GM12878 (cell line): ENCODE results near the gene ATP6V0C. TPM values are rescaled to one million over a fixed set of nuclear protein-coding genes. Genes with fewer than 3 reads are reported as not detected.
A peak's percentile ranks its signal among the peaks of the same experiment; 100 is the strongest.

Source experiments
- EZH2 ChIP-seq: IDR thresholded peaks from 2 replicates; pipeline ENCODE4 v1.6.1; 2012; ENCODE audit warnings: low read depth, mild to moderate bottlenecking, control low read depth, inconsistent platforms, low read length, borderline replicate concordance; ENCODE audit not compliant: control insufficient read depth
- HCFC1 ChIP-seq: fragments of 150-350 bp; IDR thresholded peaks from 2 replicates; pipeline ENCODE4 v1.6.1; 2014; ENCODE audit warnings: low read length
- NBN ChIP-seq: fragments of 450-650 bp; IDR thresholded peaks from 2 replicates; pipeline ENCODE4 v1.6.1; 2016
- NR2C1 ChIP-seq: fragments of 450-650 bp; IDR thresholded peaks from 2 replicates; pipeline ENCODE4 v1.6.1; 2017; ENCODE audit warnings: antibody characterized with exemption, mild to moderate bottlenecking, moderate library complexity
- POLR2A ChIP-seq: IDR thresholded peaks from 2 replicates; pipeline ENCODE4 v1.6.1; 2011; ENCODE audit warnings: low read depth, mild to moderate bottlenecking, low read length
- POLR2AphosphoS5 ChIP-seq: IDR thresholded peaks from 2 replicates; pipeline ENCODE4 v1.6.1; 2011; ENCODE audit warnings: mild to moderate bottlenecking, low read length, inconsistent platforms
- SREBF2 ChIP-seq: IDR thresholded peaks from 2 replicates; pipeline ENCODE4 v1.6.1; 2012; ENCODE audit warnings: mild to moderate bottlenecking, low read length
- ZNF274 ChIP-seq: IDR thresholded peaks from one replicate; pipeline ENCODE4 v1.8.0; 2011; ENCODE audit not compliant: insufficient read length, insufficient read depth
- ZNF622 ChIP-seq: fragments of 450-650 bp; IDR thresholded peaks from 2 replicates; pipeline ENCODE4 v1.6.1; 2017; ENCODE audit warnings: mild to moderate bottlenecking, inconsistent platforms
- polyA plus RNA-seq, 11 experiments: library from polyadenylated mRNA; depleted of rRNA in 4 of 11; unstranded in 6 of 11; stranded (reverse) in 5 of 11; fragments of >200 nt; fragmentation: Nextera tagmentation in 4 of 11; fragmentation: Illumina TruSeq in 1 of 11; extraction: Ambion mirVana in 4 of 11; extraction: Trizol in 1 of 11; gene quantifications; 1 replicate in 1 of 11; 2 replicates in 10 of 11; pipeline versions ENCODE4 v1.2.1 to v1.2.3, GENCODE V29; 2011 to 2016; ENCODE audit warnings: inconsistent platforms in 2 of 11, missing spikeins in 2 of 11, low read depth in 1 of 11
- total RNA-seq, 4 experiments: library from RNA; depleted of rRNA in 3 of 4; stranded (reverse); fragments of >200 nt in 3 of 4; fragmentation: Illumina TruSeq in 1 of 4; extraction: Trizol in 1 of 4; gene quantifications; 2 replicates each; pipeline versions ENCODE4 v1.2.1 to v1.2.3, GENCODE V29; 2013 to 2021
- TF ChIP-seq, protein P1 (sequence below): fragments of 450-650 bp; IDR thresholded peaks from 2 replicates; pipeline ENCODE4 v1.6.1; 2017; ENCODE audit warnings: mild to moderate bottlenecking, moderate library complexity
- TF ChIP-seq, protein P2 (sequence below): IDR thresholded peaks from 2 replicates; pipeline ENCODE4 v1.6.1; 2012; ENCODE audit warnings: improper control_type of control experiment, low read depth, low read length; ENCODE audit not compliant: insufficient replicate concordance
- TF ChIP-seq, protein P3 (sequence below): fragments of 450-650 bp; formaldehyde crosslinking; IDR thresholded peaks from 2 replicates; pipeline ENCODE4 v1.4.0; 2020; ENCODE audit warnings: mild to moderate bottlenecking, moderate library complexity
- TF ChIP-seq, protein P4 (sequence below): fragments of 450-650 bp; conservative IDR thresholded peaks from 2 replicates; pipeline ENCODE4 v1.6.1; 2017; ENCODE audit warnings: mild to moderate bottlenecking, moderate library complexity

Gene ATP6V0C
- total and polyA plus RNA-seq, 10 of the 15 experiments (the other 5 are each of a cell fraction or from before 2014, with no cell fraction given), result 2.4 to 135 (median 18.4) TPM

DNA sequence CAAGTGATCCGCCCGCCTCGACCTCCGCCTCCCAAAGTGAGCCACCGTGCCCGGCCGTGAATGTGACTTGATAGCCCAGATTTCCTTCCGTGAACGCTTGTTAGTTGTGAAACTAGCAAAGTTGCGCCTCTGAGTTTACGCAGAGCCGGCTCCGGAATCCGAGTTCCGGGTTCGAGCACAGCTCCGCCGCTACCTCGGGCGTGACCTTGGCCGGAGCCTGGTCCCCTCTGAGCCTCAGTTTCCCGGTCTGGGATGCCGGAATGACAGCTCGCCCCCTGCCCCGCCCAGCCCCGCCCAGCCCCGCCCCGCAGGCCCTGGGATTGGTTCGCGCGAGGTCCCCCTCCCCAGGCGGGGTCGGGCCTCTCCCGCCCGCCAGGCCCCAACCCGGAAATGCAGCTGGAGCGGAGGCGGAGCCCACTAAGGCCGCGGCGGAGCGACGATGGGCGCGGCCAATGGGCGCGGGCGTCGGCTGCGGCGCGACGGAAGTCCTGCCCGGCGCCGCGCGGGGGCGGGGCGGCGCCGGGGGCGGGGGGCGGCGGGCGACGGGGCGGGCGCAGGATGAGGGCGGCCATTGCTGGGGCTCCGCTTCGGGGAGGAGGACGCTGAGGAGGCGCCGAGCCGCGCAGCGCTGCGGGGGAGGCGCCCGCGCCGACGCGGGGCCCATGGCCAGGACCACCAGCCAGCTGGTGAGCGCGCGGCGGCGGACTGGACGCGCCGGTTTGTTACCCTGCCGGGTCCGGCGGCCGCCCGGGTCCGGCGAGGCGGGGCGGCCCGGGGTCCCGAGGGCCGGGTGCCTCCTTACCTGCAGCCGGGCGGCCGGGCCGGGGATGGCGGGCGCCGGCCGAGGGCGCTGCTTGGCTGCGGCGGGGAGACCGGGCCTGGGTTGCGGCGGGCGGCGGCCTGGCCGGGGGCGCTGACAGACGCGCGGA, 24.0 kb downstream of the ATP6V0C start, which contains the start of gene PDPK1 (continued):
- TF ChIP-seq, protein P1, sequence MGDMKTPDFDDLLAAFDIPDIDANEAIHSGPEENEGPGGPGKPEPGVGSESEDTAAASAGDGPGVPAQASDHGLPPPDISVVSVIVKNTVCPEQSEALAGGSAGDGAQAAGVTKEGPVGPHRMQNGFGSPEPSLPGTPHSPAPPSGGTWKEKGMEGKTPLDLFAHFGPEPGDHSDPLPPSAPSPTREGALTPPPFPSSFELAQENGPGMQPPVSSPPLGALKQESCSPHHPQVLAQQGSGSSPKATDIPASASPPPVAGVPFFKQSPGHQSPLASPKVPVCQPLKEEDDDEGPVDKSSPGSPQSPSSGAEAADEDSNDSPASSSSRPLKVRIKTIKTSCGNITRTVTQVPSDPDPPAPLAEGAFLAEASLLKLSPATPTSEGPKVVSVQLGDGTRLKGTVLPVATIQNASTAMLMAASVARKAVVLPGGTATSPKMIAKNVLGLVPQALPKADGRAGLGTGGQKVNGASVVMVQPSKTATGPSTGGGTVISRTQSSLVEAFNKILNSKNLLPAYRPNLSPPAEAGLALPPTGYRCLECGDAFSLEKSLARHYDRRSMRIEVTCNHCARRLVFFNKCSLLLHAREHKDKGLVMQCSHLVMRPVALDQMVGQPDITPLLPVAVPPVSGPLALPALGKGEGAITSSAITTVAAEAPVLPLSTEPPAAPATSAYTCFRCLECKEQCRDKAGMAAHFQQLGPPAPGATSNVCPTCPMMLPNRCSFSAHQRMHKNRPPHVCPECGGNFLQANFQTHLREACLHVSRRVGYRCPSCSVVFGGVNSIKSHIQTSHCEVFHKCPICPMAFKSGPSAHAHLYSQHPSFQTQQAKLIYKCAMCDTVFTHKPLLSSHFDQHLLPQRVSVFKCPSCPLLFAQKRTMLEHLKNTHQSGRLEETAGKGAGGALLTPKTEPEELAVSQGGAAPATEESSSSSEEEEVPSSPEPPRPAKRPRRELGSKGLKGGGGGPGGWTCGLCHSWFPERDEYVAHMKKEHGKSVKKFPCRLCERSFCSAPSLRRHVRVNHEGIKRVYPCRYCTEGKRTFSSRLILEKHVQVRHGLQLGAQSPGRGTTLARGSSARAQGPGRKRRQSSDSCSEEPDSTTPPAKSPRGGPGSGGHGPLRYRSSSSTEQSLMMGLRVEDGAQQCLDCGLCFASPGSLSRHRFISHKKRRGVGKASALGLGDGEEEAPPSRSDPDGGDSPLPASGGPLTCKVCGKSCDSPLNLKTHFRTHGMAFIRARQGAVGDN, result peak; percentile 30; the same call in 1 of the 2 replicates
- TF ChIP-seq NBN (peak; percentile 24; the same call in 1 of the 2 replicates), POLR2A (peak; percentile 80), NR2C1 (peak; percentile 57; the same call in 1 of the 2 replicates), ZNF274 (no peak), POLR2AphosphoS5 (peak; percentile 51; the same call in 1 of the 2 replicates), EZH2 (no peak), ZNF622 (no peak), HCFC1 (peak; percentile 37; the same call in 1 of the 2 replicates), SREBF2 (peak; percentile 58)
- TF ChIP-seq, protein P2, sequence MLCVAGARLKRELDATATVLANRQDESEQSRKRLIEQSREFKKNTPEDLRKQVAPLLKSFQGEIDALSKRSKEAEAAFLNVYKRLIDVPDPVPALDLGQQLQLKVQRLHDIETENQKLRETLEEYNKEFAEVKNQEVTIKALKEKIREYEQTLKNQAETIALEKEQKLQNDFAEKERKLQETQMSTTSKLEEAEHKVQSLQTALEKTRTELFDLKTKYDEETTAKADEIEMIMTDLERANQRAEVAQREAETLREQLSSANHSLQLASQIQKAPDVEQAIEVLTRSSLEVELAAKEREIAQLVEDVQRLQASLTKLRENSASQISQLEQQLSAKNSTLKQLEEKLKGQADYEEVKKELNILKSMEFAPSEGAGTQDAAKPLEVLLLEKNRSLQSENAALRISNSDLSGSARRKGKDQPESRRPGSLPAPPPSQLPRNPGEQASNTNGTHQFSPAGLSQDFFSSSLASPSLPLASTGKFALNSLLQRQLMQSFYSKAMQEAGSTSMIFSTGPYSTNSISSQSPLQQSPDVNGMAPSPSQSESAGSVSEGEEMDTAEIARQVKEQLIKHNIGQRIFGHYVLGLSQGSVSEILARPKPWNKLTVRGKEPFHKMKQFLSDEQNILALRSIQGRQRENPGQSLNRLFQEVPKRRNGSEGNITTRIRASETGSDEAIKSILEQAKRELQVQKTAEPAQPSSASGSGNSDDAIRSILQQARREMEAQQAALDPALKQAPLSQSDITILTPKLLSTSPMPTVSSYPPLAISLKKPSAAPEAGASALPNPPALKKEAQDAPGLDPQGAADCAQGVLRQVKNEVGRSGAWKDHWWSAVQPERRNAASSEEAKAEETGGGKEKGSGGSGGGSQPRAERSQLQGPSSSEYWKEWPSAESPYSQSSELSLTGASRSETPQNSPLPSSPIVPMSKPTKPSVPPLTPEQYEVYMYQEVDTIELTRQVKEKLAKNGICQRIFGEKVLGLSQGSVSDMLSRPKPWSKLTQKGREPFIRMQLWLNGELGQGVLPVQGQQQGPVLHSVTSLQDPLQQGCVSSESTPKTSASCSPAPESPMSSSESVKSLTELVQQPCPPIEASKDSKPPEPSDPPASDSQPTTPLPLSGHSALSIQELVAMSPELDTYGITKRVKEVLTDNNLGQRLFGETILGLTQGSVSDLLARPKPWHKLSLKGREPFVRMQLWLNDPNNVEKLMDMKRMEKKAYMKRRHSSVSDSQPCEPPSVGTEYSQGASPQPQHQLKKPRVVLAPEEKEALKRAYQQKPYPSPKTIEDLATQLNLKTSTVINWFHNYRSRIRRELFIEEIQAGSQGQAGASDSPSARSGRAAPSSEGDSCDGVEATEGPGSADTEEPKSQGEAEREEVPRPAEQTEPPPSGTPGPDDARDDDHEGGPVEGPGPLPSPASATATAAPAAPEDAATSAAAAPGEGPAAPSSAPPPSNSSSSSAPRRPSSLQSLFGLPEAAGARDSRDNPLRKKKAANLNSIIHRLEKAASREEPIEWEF, result no peak
- TF ChIP-seq, protein P3, sequence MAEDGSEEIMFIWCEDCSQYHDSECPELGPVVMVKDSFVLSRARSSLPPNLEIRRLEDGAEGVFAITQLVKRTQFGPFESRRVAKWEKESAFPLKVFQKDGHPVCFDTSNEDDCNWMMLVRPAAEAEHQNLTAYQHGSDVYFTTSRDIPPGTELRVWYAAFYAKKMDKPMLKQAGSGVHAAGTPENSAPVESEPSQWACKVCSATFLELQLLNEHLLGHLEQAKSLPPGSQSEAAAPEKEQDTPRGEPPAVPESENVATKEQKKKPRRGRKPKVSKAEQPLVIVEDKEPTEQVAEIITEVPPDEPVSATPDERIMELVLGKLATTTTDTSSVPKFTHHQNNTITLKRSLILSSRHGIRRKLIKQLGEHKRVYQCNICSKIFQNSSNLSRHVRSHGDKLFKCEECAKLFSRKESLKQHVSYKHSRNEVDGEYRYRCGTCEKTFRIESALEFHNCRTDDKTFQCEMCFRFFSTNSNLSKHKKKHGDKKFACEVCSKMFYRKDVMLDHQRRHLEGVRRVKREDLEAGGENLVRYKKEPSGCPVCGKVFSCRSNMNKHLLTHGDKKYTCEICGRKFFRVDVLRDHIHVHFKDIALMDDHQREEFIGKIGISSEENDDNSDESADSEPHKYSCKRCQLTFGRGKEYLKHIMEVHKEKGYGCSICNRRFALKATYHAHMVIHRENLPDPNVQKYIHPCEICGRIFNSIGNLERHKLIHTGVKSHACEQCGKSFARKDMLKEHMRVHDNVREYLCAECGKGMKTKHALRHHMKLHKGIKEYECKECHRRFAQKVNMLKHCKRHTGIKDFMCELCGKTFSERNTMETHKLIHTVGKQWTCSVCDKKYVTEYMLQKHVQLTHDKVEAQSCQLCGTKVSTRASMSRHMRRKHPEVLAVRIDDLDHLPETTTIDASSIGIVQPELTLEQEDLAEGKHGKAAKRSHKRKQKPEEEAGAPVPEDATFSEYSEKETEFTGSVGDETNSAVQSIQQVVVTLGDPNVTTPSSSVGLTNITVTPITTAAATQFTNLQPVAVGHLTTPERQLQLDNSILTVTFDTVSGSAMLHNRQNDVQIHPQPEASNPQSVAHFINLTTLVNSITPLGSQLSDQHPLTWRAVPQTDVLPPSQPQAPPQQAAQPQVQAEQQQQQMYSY (CRISPR knock-in tag), result no peak
- TF ChIP-seq, protein P4, sequence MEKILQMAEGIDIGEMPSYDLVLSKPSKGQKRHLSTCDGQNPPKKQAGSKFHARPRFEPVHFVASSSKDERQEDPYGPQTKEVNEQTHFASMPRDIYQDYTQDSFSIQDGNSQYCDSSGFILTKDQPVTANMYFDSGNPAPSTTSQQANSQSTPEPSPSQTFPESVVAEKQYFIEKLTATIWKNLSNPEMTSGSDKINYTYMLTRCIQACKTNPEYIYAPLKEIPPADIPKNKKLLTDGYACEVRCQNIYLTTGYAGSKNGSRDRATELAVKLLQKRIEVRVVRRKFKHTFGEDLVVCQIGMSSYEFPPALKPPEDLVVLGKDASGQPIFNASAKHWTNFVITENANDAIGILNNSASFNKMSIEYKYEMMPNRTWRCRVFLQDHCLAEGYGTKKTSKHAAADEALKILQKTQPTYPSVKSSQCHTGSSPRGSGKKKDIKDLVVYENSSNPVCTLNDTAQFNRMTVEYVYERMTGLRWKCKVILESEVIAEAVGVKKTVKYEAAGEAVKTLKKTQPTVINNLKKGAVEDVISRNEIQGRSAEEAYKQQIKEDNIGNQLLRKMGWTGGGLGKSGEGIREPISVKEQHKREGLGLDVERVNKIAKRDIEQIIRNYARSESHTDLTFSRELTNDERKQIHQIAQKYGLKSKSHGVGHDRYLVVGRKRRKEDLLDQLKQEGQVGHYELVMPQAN, result peak; percentile 74
